ENCODE data around the gene BLTP3B.

Gene BLTP3B

DNA sequence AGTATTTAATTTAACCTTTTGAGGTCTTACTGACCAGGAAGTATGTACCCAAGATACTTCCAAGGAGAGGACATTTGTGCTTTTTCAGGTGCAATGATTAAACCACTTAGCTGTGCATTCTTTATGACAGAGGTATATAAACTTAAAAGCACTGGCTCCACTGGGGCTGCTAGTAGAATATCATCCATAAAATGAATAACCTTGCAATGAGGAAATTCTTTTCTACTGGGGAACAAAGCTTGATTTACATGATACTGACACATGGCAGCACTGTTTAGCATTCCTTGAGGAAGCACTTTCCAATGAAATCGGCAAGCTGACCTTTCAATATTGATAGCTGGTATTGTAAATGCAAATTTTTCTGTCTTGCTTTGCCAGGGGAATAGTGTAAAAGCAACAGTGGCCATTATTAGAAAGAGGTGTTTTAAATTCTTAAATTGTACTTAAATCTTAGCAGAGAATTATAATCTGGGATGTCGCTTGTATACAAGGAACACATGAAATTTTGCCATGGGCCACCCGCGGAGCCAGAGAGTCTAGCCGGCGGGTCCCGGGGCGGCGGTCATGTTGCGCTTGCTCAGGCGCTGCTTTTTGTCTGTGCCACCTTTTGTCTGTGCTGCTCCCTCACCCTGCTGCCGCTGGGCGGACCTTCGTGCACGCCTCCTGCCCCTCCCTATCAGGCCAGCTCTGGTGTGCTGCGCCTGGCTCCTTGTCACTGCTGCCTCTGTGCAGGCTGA, 20.9 kb upstream of the BLTP3B start:
- peak; percentile 35 to 54 for DNase-seq (ENCODE audit: low read depth in 1 of 2, low spot score in 1 of 2)

DNA sequence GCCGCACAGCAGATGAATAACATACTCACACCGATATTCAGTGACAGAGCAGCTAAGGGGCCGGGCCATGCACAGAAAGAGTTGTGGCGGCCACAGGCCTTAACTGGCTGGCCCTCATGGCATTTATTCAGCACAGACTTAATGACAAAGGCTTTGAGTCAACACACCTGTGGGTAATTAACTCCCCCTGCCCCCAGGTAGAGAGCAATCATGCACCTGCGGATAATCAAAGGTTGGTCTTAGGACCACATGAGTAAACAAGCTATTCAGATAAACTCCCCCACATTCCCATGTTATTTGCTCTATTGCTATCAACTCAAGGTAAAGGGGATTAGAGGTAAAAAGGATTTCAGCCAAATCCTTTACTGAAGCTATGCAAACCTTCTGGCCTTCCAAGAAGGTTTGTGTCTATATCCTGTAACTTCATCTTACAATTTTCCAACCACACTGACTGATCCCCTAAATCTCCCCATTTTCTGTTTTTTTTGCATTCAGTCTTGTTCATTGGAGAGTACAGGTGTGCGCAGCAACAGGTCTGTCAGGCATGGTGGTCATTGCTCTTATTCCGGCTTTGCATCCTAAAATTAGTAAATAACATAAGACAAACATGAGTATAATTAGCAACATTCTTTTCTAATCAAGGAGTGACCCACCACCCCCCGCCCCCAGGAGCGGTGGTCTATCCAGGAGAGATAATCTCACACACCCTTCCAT, 16.9 kb upstream of the BLTP3B start:
- no peak for DNase-seq (ENCODE audit: low read depth in 1 of 2, low spot score in 1 of 2)

DNA sequence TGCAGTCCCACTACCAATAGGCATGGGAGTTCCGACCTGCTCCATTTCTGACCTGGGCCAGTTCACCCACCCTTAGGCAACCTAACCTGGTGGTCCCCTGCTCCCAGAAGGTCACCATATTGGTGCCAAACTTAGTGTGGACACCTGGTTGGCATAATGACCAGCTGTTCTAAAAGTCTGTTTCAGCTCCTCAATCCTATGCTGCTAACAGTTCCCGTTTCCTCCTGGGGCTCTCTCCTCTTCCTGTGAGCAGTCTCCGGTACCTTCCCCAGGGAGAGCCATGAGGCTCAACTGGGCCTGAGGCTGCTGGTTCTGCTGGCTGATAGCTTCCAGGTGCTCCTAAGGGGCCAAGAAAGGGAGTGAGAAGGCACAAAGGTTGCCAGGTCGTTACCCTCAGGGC, 15.9 kb upstream of the BLTP3B start:
- DNase-seq (ENCODE audit: low read depth in 1 of 2, low spot score in 1 of 2): no peak

DNA sequence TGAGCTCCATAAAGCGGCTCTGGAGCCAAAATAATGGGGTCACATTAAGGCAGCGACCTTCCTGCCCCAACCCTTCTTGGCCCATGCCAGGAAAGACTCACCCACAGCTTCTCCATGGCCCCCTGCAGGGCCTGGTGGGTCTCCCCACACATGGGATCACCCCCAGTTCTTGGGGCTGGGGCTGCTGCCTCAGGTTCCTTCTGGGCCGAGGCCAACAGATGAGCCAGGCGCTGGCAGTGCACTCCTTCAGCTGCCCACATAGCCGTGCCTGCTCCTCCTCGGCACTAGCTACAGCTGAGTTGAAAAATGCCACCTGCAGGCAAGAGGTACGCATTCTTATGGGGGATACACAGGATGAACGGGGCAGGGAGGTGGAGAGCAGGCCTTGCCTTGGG, 14.8 kb upstream of the BLTP3B start:
- DNase-seq (ENCODE audit: low read depth in 1 of 2, low spot score in 1 of 2): no peak

DNA sequence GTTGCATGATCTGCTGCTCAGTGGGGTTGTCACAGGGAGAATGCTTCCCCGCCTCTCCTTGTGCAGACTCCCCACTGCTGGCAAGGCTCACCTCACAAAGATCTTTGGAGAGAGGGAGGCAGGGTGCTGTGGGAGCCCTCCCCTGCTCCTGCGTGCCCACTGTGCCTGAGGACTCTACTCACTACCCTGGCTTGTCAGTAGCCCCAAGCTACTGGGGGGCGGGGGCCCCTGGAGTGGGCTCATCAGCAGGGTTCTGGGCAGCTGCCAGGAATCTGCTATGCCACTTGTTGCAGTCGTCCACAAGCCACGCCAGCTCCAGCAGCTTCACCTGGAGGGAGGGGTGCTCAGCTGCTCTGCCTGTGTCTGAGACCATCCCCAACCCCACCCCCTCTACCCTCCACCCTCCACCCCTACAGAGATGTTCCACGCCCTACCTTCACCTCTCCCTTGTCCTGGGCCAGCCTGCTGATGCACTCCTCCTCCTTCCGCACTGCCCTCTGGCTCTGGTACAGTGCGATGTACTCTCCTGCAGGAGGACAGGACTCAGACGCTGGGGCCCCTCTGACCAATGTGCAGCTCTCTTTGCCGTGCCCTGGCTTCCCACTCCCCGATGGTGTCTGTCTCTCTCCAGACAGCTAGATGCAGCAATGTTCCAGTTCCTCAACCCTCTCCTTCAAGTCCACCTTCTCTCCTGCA, 14.2 kb upstream of the BLTP3B start:
- no peak for DNase-seq (ENCODE audit: low read depth in 1 of 2, low spot score in 1 of 2)

DNA sequence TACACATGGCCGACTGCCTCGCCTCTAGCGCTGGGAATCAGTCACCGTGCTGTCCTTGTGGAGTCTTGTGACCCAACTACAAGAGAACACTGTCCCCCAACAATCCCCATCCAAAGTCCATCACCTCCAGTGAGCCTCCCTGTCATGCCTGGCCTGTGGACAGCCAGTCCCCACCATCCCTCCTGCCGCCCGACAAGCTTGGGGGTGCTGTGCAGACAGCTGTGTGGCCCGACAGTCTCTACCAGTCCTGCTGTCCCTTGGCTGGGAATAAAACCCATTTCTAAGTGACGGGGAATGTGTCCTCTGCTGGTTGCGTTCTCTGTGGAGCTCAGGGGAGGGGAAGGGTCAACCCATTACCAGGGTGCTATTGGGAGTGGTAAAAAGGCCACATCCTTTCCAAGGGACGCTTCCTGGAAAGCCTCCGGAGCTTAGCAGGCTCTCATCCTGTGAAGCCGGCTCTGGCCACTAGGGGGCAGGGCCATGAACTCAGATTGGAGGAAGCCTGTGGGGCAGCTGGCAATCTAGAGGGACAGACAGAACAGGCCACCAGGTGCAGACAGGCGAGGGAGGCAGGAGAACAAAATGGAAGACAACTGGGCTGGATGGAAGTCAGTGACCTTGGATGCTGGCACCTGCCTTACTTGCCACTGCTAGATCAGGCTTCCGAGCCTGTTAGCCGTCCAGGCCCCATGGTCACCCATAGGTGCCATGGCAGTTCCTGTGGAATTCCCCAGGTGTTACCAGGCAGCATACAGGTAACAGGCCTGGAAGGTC, 12.0 kb upstream of the BLTP3B start:
- DNase-seq (ENCODE audit: low read depth in 1 of 2, low spot score in 1 of 2): peak; percentile 43 to 60

DNA sequence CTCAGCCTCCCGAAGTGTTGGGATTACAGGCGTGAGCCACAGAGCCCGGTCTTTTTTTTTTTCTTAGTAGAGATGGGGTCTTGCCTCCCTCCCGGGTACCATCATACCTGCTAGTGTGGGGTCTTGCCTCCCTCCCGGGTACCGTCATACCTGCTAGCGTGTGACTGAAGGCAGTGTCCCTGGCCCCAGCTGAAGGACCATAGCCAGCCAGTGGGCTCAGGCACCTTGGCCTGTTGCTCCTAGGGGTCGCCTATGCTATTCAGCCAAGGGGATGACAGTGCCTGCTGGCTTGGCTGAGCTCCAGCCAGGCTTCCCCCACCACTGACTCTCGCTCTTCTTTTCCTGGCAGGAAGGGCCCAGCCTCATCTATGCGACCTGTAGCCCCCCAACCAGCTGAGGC, 10.5 kb upstream of the BLTP3B start:
- no peak for DNase-seq (ENCODE audit: low read depth in 1 of 2, low spot score in 1 of 2)

DNA sequence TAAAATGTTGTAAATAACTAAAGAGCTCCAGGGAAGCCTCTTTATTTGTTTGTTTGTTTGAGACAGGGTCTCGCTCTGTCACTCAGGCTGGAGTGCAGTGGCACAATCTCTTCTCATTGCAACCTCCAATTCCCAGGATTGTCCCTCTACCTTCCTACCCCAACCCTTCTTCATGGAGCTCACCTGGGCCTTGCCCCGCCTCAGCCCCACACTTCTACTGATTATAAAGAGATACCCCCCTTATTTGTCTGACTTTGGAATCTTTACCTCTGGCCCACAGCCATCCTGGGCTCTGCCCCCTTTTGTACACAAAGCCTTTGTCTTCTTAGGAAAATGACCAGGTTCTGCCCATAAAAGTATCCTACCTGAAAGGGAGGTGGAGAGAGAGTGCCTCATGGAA, 9.1 kb upstream of the BLTP3B start:
- DNase-seq (ENCODE audit: low read depth in 1 of 2, low spot score in 1 of 2): no peak

DNA sequence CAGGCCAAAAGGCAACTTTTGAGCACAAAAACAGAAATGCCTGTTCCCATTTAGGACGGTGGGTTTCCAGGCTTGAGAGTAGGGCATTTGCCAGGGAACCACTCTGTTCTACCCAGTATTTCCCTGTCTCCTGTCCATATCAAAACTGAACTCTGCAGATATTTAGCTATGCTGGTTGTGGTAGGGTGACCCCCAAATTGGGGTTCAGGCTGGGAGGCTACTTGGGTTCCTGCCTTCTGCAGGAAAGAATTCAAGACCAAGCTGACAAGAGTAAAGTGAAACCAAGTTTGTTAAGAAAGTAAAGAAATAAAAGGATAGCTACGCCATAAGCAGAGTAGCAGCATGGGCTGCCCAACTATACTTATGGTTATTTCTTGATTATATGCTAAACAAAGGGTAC, 3.6 kb upstream of the BLTP3B start:
- no peak for DNase-seq (ENCODE audit: low read depth in 1 of 2, low spot score in 1 of 2)

DNA sequence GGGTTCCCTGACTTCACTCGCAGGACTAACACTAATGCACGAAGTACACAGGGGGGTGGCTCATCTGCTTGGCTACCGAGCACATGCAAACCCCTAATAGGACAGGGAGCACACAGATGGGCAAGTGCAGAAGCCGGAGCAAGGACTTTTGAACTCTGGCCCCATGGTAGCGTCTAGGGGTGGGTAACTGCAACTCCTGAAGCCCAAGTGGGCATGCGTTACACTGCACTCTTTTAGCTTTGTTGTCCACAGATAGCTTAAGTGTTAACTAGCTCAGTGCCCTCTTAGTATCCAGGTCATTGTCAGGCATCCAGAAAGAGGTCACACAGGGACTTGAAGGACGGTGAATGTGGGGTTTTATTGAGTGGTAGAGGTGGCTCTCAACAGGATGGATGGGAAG, 3.0 kb upstream of the BLTP3B start:
- DNase-seq (ENCODE audit: low read depth in 1 of 2, low spot score in 1 of 2): no peak

DNA sequence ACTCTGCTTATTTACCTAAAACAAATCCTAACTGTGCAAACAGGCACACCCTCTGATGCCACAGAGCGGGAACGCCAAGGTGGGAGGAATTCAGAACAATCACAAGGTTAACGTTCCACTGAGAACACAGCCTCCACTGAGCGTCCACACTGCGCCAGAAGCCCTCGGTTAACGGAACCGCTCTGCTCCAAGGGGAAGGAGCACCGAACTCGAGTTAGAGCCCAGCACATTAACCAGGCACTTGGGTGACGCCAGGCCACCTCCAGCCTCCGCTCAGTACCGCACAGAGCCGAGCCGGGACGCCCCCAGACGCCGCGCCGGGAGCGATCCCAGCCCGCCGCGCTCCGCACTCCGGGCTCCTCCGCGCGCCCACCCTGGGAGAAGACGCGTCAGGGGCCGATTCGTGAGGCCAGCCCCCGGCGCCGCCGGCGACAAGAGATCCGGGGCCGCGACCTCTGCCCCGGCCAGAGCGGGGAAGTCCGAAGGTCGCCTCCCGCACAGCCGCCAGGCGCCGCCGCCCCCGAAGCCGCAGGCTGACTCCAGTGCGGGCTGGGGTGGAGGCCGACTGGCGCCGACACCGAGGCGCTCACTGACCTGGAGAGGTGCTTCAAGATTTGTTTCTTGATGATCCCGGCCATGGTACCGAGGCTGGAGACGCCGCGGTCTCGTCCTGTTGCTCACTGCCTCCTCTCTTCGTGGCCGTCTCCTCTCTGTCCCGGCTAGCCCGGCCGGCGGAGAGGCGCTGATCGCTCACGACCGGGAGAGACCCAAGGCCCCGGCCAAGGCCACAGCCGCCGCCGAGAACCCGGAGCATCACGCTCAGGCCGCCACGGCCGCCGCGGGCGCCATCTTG, 450 bp downstream of the BLTP3B start:
- DNase-seq (ENCODE audit: low read depth in 1 of 2, low spot score in 1 of 2): peak in 1 of 2 donors; percentile 16

DNA sequence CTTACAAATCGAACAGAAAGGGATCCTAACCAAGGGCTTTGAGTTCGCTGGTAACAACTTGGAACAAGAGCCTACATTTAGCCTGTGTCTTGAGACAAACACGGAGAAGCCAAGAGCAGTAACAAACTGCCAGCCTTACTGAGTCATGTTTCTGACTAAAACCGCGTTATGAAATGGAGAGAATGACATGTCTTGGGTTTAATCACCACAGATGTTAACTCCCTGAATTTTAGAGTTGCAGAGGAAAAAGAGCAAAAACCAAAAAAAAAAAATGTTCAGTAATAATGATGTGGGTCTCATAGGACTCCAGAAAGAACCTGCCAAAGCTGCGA, 1.0 kb downstream of the BLTP3B start:
- no peak for DNase-seq (ENCODE audit: low read depth in 1 of 2, low spot score in 1 of 2)

DNA sequence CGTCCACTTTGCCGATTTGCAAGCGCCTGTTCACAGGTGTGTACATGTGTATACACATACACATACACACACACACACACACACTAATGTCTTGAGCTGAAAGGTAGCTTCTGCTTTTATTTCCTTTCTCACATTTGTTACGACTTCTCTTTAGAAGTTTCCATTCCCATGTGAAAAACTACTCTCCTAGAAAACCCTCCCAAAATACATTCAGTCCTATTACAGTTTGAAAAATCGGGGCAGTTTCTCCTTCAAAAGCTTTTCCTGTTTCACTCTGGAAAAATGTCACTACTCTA, 3.9 kb downstream of the BLTP3B start:
- no peak for DNase-seq (ENCODE audit: low read depth in 1 of 2, low spot score in 1 of 2)

DNA sequence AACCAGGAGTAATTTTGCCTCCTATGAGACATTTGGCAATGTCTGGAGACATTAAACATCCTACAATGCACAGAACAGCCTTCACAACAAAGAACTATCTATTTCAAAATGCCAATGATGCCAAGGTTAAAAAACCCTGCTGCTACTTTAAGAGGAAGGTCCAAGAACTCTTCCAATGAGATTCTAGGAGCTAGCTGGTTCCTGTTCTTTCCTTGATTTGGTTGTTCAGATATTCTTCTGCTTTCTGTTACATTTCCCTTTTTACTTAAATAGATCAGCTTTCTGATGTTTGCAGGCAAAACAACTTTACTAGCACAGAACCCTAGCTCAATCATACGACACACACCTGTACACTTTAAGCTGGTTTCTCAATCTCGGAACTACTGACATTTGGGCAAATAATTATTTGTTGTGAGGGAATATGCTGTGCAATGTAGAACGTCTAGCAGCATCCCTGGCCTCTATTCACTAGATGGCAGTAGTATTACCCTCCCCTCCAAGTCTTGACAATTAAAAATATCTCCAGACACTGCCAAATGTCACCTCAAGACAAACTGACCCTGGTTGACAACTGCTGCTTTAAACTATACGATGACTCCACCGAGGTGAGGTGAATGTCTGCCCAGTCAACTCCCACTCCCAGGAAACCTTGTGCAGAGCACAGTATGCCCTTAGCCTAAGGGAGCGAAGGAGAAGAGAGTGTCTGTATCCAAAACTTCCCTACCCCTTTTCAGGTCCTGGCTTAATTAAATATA, 4.4 kb downstream of the BLTP3B start:
- DNase-seq (ENCODE audit: low read depth in 1 of 2, low spot score in 1 of 2): no peak

DNA sequence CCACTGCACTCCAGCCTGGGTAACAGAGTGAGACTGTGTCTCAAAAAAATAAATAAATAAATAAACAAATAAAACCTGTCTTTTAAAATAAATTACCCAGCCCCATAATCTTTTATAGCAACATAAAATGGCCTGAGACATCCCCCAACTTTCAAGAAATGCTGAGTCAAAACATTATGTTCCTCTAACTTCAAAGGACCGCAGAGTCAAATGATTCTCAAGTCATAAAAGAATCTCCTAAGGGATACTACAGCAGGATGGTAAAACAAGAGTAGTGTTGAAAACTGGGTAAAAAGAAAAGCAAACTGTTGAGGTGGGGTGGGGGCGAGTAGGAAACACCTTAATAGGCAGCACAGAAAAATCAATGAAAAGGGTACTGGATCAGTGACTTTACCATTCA, 9.5 kb downstream of the BLTP3B start:
- no peak for DNase-seq (ENCODE audit: low read depth in 1 of 2, low spot score in 1 of 2)

DNA sequence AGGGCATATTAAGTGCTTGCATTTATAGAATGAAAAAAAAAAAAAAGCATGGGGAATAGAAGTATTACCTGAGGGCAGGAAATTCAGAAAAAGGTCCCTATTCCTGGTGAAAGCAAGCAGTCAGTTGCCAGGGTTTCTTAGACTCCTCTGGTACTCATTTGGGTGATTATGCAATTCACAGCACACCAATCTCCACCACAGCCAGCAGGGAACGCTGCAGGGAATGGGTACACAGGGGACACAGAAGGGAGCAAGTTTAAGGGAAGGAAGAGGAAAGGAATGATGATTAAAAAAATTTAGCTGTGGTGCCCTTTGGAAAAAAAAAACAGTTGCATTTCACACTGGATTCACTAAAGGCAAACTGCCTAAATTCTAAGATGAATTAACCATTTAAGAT, 14.2 kb downstream of the BLTP3B start:
- no peak for DNase-seq (ENCODE audit: low read depth in 1 of 2, low spot score in 1 of 2)

DNA sequence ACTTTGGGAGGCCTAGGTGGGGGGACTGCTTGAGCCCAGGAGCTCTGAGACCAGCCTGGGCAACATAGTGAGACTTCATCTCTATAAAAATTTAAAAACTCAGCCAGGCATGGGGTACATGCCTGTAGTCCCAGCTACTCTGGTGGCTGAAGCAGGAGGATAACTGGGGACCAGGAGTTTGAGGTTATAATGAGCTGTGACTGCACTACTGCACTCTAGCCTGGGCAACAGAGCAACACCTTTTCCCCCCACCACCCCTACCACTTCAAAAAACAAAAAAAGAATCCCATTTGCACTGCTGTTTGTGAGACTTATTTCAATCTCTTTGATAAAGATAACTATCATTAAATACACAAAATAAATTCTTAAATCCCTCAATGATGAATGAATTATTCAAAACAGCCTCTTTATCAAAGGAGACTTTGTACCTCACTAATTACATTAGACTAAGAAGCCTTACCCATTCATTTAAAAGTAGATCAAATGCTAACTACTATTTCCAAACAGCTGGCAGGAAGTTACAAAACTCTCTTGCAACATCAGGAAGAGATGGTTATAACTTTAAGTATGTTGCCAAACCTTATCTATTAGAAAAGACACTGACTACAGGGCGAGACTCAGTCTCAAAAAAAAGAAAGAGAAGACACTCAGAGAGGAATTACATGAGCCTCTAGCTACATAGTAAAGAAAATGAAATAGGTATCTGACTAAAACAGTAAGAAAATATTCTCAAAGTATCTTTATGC, 14.7 kb downstream of the BLTP3B start:
- no peak for DNase-seq (ENCODE audit: low read depth in 1 of 2, low spot score in 1 of 2)

DNA sequence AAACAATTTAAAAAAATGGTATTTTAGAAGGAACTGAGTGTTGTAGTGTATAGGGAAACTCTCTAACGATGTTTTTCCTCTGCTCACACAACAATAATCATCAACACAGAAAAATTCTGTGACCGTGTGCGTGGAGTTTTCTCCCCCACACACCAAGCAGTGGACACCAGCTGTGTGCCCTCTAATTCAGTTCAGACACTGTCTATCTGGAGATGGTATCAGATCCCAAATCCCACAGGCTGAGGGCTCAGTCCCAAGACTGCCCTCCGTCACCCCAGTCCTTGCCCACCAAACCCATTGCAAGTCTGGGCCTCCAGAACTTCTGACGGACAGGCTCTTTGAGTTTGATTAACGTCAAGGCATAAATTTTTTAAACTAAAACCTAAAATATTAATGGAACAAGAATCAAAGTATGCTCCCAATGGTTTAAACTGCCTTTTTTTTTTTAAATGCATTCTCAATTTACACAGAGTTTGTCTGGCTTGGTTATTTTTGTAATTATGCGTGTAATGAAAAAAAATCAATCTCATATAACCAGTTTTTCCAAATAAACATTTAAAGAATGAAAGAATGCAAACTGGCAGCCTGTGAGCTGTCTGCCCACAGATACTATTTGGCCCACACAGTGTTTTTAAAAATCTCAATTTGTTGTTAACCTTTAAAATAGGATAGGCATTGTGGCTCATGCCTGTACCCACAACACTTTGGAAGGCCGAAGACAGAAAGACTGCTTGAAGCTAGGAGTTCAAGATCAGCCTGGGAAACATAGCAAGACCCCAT, 19.2 kb downstream of the BLTP3B start:
- no peak for DNase-seq (ENCODE audit: low read depth in 1 of 2, low spot score in 1 of 2)

DNA sequence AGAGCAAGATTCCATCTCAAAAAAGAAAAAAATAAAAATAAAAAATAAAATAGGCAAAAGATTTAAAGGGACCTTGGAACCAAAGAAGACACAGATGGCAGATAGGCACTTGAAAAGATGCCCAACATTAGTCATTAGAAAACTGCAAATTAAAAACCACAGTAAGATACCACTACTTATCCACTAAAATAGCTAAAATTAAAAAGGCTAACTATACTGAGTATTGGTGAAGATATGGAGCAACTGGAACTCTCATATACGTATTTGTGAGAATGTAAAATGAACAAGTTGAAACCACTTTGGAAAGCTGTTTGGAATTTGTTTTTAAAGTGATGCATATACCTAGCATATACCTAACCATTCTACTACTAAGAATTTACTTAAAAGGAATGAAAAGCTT, 22.3 kb downstream of the BLTP3B start:
- DNase-seq (ENCODE audit: low read depth in 1 of 2, low spot score in 1 of 2): no peak
